SK-N-SH (cell line): Measurements from ENCODE around the gene PIGN. TPM values are rescaled to one million over a fixed set of nuclear protein-coding genes. Genes with fewer than 3 reads are reported as not detected.

Experiments used
- CTCF ChIA-PET: fragments of 300-600, 350-600 bp; formaldehyde crosslinking; extraction: SDS; loops from one replicate; lab custom pipeline; 2021; lab: Yijun Ruan, JAX
- POLR2A ChIA-PET: fragments of 350-600 bp; sonication (Branson Sonifier 250); formaldehyde crosslinking; extraction: SDS; loops from one replicate; lab custom pipeline; 2020; ENCODE audit warnings: antibody characterized with exemption, inconsistent platforms; lab: Yijun Ruan, JAX
- DNase-seq: peaks from one replicate; pipeline ENCODE4 v3.0.0; 2012
- H2AFZ ChIP-seq: fragments of 200-600 bp; sonication (generic); 2 replicates; pipeline ENCODE4 v1.8.1; 2016; ENCODE audit warnings: antibody characterized with exemption, mild to moderate bottlenecking, low read depth
- H3F3A ChIP-seq: fragments of 200-600 bp; sonication (generic); replicated peaks from 2 replicates; pipeline ENCODE3; 2016; ENCODE audit warnings: antibody characterized with exemption, mild to moderate bottlenecking; ENCODE audit not compliant: insufficient read depth
- H3K27ac ChIP-seq, 2 experiments: fragments of 200-500 bp in 1 of 2; fragments of 200-600 bp in 1 of 2; sonication (Bioruptor generic) in 1 of 2; sonication (generic), shearing (Covaris generic) in 1 of 2; 2 replicates each; pipeline versions ENCODE4 v1.5.1 to v1.6.1; 2014 to 2016; ENCODE audit warnings: low read depth in 2 of 2, inconsistent platforms in 1 of 2, low read length in 1 of 2, mild to moderate bottlenecking in 1 of 2, mixed read lengths in 1 of 2
- H3K27me3 ChIP-seq: fragments of 200-600 bp; sonication (generic), shearing (Covaris generic); 2 replicates; pipeline ENCODE4 v1.6.1; 2016; ENCODE audit warnings: mixed run types; ENCODE audit not compliant: insufficient read depth
- H3K36me3 ChIP-seq, 2 experiments: fragments of 200-500 bp in 1 of 2; fragments of 200-600 bp in 1 of 2; sonication (Bioruptor generic) in 1 of 2; sonication (generic) in 1 of 2; replicated peaks in 1 of 2; 2 replicates each; pipeline versions ENCODE3 to v1.5.1; 2014 to 2016; ENCODE audit warnings: low read length in 1 of 2, mild to moderate bottlenecking in 1 of 2; ENCODE audit not compliant: insufficient read depth in 2 of 2, control insufficient read depth in 1 of 2
- H3K4me1 ChIP-seq, 2 experiments: fragments of 200-500 bp in 1 of 2; fragments of 200-600 bp in 1 of 2; sonication (Bioruptor generic) in 1 of 2; sonication (generic), shearing (Covaris generic) in 1 of 2; 2 replicates each; pipeline versions ENCODE4 v1.5.1 to v1.6.1; 2014 to 2016; ENCODE audit warnings: low read depth in 1 of 2, low read length in 1 of 2, mixed run types in 1 of 2; ENCODE audit not compliant: insufficient read depth in 2 of 2, control insufficient read depth in 1 of 2
- H3K4me2 ChIP-seq: fragments of 200-600 bp; sonication (generic), shearing (Covaris generic); 2 replicates; pipeline ENCODE4 v1.6.1; 2017; ENCODE audit warnings: mixed run types
- H3K4me3 ChIP-seq, 2 experiments: fragments of 200-500 bp in 1 of 2; fragments of 200-600 bp in 1 of 2; sonication (Bioruptor generic) in 1 of 2; sonication (generic), shearing (Covaris generic) in 1 of 2; 2 replicates each; pipeline versions ENCODE4 v1.5.1 to v1.8.1; 2014 to 2016; ENCODE audit warnings: low read depth in 2 of 2, inconsistent platforms in 1 of 2, low read length in 1 of 2, mild to moderate bottlenecking in 1 of 2, mixed read lengths in 1 of 2, moderate library complexity in 1 of 2
- H3K79me2 ChIP-seq: fragments of 200-600 bp; sonication (generic); 2 replicates; pipeline ENCODE4 v1.8.1; 2017; ENCODE audit warnings: mild to moderate bottlenecking; ENCODE audit not compliant: insufficient read depth
- H3K9ac ChIP-seq: fragments of 200-600 bp; sonication (generic); 2 replicates; pipeline ENCODE4 v1.6.1; 2017; ENCODE audit warnings: mixed run types
- H3K9me2 ChIP-seq: fragments of 200-600 bp; sonication (generic); 2 replicates; pipeline ENCODE4 v1.6.1; 2017; ENCODE audit warnings: mixed run types
- H3K9me3 ChIP-seq: fragments of 200-600 bp; sonication (generic); 2 replicates; pipeline ENCODE4 v1.6.1; 2017; ENCODE audit warnings: mixed run types, mild to moderate bottlenecking, moderate library complexity
- H4K20me1 ChIP-seq: fragments of 200-600 bp; sonication (generic); 2 replicates; pipeline ENCODE4 v1.6.1; 2017; ENCODE audit warnings: mild to moderate bottlenecking, mixed run types; ENCODE audit not compliant: insufficient read depth
- CHD2 ChIP-seq: fragments of 150-350 bp; IDR thresholded peaks from 2 replicates; pipeline ENCODE4 v1.6.1; 2018; ENCODE audit warnings: low read length; ENCODE audit not compliant: partially characterized antibody
- EP300 ChIP-seq, 2 experiments: IDR thresholded peaks; 2 replicates each; pipeline versions ENCODE4 v1.4.0 to v1.6.1; 2012; ENCODE audit warnings: borderline replicate concordance in 1 of 2, low read depth in 1 of 2, low read length in 1 of 2
- EZH2phosphoT487 ChIP-seq: fragments of 200-600 bp; sonication (generic); IDR thresholded peaks from 2 replicates; pipeline ENCODE4 v1.6.1; 2017; ENCODE audit warnings: low read depth, mixed run types, mild to moderate bottlenecking, antibody characterized with exemption, moderate library complexity, borderline replicate concordance
- FOXJ3 ChIP-seq: sonication (generic); formaldehyde crosslinking; IDR thresholded peaks from 2 replicates; pipeline ENCODE4 v1.5.1; 2020; ENCODE audit warnings: mild to moderate bottlenecking, missing genetic modification reagents
- GATA2 ChIP-seq: sonication (generic); formaldehyde crosslinking; IDR thresholded peaks from 2 replicates; pipeline ENCODE4 v1.5.0; 2020; ENCODE audit warnings: mild to moderate bottlenecking, missing genetic modification reagents
- POLR2AphosphoS5 ChIP-seq: IDR thresholded peaks from 2 replicates; pipeline ENCODE4 v1.6.1; 2012; ENCODE audit warnings: low read depth, low read length
- RAD21 ChIP-seq: IDR thresholded peaks from 2 replicates; pipeline ENCODE4 v1.6.1; 2012; ENCODE audit warnings: mild to moderate bottlenecking, low read length
- RCOR1 ChIP-seq: fragments of 150-350 bp; IDR thresholded peaks from 2 replicates; pipeline ENCODE4 v1.6.1; 2017; ENCODE audit warnings: antibody characterized with exemption, low read length
- REST ChIP-seq: IDR thresholded peaks from 2 replicates; pipeline ENCODE4 v1.6.1; 2012; ENCODE audit warnings: mild to moderate bottlenecking, low read depth, low read length, moderate library complexity
- RFX5 ChIP-seq: IDR thresholded peaks from 2 replicates; pipeline ENCODE4 v1.6.1; 2012; ENCODE audit warnings: mild to moderate bottlenecking, improper control_type of control experiment, low read length
- RXRA ChIP-seq: IDR thresholded peaks from 2 replicates; pipeline ENCODE4 v1.4.0; 2012; ENCODE audit warnings: low read depth, mild to moderate bottlenecking, borderline replicate concordance
- SMC3 ChIP-seq: IDR thresholded peaks from 2 replicates; pipeline ENCODE4 v1.6.1; 2012; ENCODE audit warnings: low read depth, low read length, improper control_type of control experiment
- TAF1 ChIP-seq: IDR thresholded peaks from 2 replicates; pipeline ENCODE4 v1.6.1; 2012; ENCODE audit warnings: low read depth, mild to moderate bottlenecking, low read length, moderate library complexity, borderline replicate concordance
- TCF12 ChIP-seq: IDR thresholded peaks from 2 replicates; pipeline ENCODE4 v1.4.0; 2012
- USF1 ChIP-seq: IDR thresholded peaks from 2 replicates; pipeline ENCODE4 v1.4.0; 2012; ENCODE audit warnings: low read depth, borderline replicate concordance
- USF2 ChIP-seq: fragments of 150-350 bp; IDR thresholded peaks from 2 replicates; pipeline ENCODE4 v1.6.1; 2017; ENCODE audit warnings: antibody characterized with exemption, low read length, low read depth, borderline replicate concordance
- YY1 ChIP-seq: IDR thresholded peaks from 2 replicates; pipeline ENCODE4 v1.4.0; 2012; ENCODE audit warnings: low read depth, mild to moderate bottlenecking
- WGBS: methylation state at CpG from one replicate; pipeline ENCODE4 v1.1.6; 2017; ENCODE audit warnings: low lambda C conversion rate; 5-methylcytosine and 5-hydroxymethylcytosine counted together
- polyA plus RNA-seq, 3 experiments: library from polyadenylated mRNA; depleted of rRNA; stranded (reverse); fragments of >200 nt; gene quantifications; 2 replicates each; pipeline ENCODE4 v1.2.3, GENCODE V29; 2012
- TF ChIP-seq, protein P1 (sequence below): IDR thresholded peaks from 2 replicates; pipeline ENCODE4 v1.4.0; 2012; ENCODE audit warnings: low read depth
- TF ChIP-seq, protein P2 (sequence below): IDR thresholded peaks from 2 replicates; pipeline ENCODE4; 2012

Gene PIGN
- polyA plus RNA-seq, 1 of the 3 experiments (the other 2 are of a cell fraction), result 6.1 TPM

DNA sequence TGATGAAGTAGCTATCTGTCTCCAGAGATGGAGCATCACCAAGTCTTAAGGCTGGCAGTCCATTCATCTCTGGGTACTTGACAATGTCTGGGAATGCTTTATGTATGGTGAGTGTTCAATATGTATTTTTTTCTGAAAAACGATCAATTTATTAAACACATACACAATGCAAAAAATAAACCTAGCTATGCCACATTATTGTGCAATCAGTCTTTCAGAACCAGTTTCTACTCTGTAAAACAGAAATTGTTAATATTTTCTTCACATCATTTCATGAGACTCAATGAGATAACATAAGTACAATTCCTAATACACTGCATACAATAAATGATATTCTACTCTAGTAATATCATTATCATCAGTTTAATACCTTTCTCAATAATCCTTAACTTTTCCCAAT lies 122.5 kb downstream of the PIGN start:
- Histone ChIP-seq H4K20me1 (no peaks in the 10 kb centered on the region), H2AFZ (no peak overlapping the region), H3K4me1 (no peaks in the 10 kb centered on the region), H3K27me3 (no peaks in the 10 kb centered on the region), H3K4me3 (no peak overlapping the region), H3K27ac (no peak overlapping the region), H3K9me2 (no peaks in the 10 kb centered on the region), H3K4me2 (no peak overlapping the region), H3K36me3 (no peaks in the 10 kb centered on the region), H3K9ac (no peak overlapping the region), H3K79me2 (no peaks in the 10 kb centered on the region), H3K9me3 (no peaks in the 10 kb centered on the region), H3F3A (no peaks in the 10 kb centered on the region)
- TF ChIP-seq USF2 (no peak), EZH2phosphoT487 (no peak), USF1 (no peak), FOXJ3 (no peak), EP300 (IDR thresholded peaks at IDR 0.05; ENCODE audit: borderline replicate concordance in 1 of 2, low read depth in 1 of 2, low read length in 1 of 2) (no peak), RFX5 (no peak), REST (no peak), SMC3 (no peak), CHD2 (no peak), POLR2AphosphoS5 (no peak), RAD21 (no peak), TAF1 (no peak), RXRA (no peak), RCOR1 (no peak), GATA2 (no peak), YY1 (no peak), TCF12 (no peak)
- TF ChIP-seq, protein P1, sequence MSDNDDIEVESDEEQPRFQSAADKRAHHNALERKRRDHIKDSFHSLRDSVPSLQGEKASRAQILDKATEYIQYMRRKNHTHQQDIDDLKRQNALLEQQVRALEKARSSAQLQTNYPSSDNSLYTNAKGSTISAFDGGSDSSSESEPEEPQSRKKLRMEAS, result no peak
- TF ChIP-seq, protein P2, sequence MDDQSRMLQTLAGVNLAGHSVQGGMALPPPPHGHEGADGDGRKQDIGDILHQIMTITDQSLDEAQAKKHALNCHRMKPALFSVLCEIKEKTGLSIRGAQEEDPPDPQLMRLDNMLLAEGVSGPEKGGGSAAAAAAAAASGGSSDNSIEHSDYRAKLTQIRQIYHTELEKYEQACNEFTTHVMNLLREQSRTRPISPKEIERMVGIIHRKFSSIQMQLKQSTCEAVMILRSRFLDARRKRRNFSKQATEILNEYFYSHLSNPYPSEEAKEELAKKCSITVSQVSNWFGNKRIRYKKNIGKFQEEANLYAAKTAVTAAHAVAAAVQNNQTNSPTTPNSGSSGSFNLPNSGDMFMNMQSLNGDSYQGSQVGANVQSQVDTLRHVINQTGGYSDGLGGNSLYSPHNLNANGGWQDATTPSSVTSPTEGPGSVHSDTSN, result no peak
- 44% methylated on average over 1 of the region's 1 CpG for WGBS
- DNase-seq, result no peak
- ChIA-PET POLR2A (no interaction called here), CTCF (interaction anchor here (0.6 kb wide), 1 partner anchor 67 kb away, joined by 3 read pairs; no protein-coding TSS in a partner anchor)
